VCaP (cell line): ENCODE data around the gene TUBB4B.

Source experiments
- H3K27ac ChIP-seq: fragments of 450-650 bp; 2 replicates; pipeline ENCODE4 v1.5.1; 2017
- TF ChIP-seq, protein P1 (sequence below): fragments of 450-650 bp; conservative IDR thresholded peaks from 2 replicates; pipeline ENCODE4 v1.5.1; 2017; ENCODE audit warnings: mild to moderate bottlenecking, moderate library complexity

Gene TUBB4B

DNA sequence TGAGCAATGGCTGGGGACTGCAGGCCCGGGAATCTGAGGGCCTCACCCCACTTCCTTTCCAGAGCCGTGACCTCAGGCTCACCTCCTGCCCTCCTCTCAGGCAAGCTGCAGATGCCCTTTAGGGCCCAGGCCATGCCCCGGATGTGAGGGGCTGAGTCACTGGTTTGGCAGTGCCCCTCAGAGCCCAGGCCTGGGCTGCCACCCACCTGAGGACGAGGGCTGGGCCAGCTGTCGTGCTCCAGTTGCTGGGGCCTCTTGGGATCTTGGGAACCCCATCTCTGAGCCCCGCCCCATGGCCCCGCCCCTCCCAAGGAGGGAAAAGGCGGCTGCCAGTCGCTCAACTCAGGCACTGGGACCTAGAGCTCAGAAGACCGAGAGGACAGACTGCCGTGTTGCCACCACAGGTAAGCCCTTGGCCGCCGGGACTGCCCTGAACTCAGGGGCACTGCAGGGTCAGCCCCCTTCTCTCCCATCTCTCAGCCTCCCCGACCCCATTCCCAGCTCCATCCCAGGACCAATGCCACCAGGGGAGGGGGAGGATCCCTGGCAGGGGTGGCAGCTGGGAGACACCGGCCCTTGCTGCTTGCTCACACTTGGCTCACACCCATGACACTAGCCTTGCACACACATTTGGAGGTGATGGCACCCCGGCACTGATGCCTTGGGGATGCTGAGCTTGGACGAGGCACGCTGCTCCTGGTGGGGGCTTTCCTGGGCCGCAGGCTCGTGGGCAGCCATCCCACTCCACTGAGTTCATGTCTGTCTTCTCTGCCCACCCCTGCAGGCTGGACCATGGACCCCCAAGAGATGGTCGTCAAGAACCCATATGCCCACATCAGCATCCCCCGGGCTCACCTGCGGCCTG is 16.0 kb upstream of the TUBB4B start, which contains the start of gene CYSRT1:
CYSRT1 (plus strand) TSS at position 345 of the 865 bp plus-strand sequence; CDS start at position 793, 448 bp downstream.
- H3K27ac ChIP-seq, result peak within 1 kb of the TSS; percentile 97
- TF ChIP-seq, protein P1, sequence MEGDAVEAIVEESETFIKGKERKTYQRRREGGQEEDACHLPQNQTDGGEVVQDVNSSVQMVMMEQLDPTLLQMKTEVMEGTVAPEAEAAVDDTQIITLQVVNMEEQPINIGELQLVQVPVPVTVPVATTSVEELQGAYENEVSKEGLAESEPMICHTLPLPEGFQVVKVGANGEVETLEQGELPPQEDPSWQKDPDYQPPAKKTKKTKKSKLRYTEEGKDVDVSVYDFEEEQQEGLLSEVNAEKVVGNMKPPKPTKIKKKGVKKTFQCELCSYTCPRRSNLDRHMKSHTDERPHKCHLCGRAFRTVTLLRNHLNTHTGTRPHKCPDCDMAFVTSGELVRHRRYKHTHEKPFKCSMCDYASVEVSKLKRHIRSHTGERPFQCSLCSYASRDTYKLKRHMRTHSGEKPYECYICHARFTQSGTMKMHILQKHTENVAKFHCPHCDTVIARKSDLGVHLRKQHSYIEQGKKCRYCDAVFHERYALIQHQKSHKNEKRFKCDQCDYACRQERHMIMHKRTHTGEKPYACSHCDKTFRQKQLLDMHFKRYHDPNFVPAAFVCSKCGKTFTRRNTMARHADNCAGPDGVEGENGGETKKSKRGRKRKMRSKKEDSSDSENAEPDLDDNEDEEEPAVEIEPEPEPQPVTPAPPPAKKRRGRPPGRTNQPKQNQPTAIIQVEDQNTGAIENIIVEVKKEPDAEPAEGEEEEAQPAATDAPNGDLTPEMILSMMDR, result no peak

DNA sequence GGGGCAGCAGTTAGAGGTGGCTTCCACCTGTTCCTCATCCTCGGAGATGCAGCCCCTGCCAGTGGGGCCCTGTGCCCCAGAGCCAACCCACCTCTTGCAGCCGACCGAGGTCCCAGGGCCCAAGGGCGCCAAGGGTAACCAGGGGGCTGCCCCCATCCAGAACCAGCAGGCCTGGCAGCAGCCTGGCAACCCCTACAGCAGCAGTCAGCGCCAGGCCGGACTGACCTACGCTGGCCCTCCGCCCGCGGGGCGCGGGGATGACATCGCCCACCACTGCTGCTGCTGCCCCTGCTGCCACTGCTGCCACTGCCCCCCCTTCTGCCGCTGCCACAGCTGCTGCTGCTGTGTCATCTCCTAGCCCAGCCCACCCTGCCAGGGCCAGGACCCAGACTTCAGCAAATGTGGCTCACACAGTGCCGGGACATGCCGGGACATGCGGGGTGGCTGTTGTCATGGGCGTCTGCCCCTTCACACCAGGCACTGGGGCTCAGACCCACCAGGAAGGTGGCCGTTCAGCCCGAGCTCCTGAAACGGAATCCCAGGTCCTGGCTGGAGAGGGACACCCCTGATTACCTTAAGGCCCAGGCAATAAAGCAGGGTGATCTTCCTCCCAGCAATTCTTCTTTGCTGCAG is 15.3 kb upstream of the TUBB4B start:
- TF ChIP-seq, protein P1, result no peak
- H3K27ac ChIP-seq, result peak overlapping the region; percentile 97

DNA sequence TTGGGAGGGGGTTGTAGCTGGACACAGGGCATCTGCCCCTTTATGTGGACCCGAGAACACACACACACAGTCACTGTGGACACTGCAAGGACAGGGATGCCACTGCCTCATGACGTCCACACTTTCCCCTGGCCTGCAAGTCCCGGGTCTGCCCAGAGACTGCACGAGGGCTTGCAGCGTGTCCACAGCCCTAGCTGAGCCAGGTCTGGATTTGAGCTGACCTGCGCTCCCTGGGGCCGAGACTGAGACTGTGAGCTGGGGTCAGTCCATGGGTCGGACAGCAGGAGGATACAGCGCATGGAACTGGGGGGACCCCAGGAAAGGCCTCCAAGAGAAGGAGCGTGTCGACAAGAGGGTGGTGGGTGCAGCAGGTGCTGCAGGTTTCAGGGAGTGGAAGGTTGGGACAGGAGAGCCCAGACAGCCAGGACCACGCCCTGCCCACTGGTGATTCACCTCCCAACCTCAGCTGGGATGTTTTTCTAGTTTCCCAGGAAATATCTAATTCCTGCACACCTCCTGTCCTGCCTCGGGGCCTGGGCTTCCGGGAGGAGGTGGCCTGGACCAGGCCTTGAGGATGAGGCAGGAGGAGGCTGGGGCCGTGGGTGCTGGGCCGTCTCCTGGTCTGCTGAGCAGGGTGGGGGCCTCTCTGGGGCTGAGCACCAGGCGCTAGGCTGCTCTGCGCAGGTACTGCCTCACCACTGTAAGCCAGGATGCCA is 14.6 kb upstream of the TUBB4B start:
- TF ChIP-seq, protein P1, result no peak
- H3K27ac ChIP-seq, result peak overlapping the region; percentile 97

DNA sequence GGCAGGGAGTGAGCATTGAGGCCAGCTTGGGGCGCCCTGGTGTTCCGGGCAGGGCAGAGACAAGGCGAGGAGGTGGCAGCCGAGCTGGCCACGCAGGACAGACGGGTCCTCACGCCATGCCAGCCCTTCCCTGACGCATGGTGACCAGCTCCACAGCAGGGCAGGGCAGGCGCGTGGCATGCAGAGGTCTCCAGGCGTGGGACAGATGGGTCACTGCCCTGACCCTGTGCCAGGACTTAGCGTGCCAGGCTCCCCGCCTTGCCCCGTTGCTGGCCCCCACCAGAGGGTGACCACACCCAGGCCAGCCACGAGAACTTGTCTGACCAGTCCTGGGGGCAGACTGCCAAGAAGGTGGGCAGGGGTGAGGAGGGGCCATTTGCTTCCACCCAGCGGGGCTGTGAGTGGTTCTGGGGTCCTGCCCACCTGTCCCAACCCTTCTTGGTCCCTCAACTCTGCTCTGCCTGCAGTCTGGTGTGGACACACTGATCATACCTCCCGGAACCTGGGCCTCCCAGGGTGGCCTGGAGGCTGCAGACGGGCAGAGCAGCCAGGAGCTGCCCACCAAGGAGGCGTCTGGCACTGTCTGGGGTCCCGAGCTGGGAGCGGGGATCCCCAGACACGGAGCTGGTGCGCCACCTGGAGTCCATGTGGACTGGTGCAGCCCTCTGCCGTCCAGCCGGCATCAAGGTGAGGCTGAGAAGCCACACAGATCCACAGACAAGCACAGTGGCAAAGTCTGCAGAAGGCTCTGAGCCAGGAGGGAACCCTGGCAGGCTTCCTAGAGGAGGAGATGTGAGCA is 13.8 kb upstream of the TUBB4B start, which contains the start of gene RNF224:
RNF224 (plus strand) TSS at position 449 of the 799 bp plus-strand sequence. CDS start 834 bp downstream, outside the sequence.
- TF ChIP-seq, protein P1, result peak; percentile 90

DNA sequence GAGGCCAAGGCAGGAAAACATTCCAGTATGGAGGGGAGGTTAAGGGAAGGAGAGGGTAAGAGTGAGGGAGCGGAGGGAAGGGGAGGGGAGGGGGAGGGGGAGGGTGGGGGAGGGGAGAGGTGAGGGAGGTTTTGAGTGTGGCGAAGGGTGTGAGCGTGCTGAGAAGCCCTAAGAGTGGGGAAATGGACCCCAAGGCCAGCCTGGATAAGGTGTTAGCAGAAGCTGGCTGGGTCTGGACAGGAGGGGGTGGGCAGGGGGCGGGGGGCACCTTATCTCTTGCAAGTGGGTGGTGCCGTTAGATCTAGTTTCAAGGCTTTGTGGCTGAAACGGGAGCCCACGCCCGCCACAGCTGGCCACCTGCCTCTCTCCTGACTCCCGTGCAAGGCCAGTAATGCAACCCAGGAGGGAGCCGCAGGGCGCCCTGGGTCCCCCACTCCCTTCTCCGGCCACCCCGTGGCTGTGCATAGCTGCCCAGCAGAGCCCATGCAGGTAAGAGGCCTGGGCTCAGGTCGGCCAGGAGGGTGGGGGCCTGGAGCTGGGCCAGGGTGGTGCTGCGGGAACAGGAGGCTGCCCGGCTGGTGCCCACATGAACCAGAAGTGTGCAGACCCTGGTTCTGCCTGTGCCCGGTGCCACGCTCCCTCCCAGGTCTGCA is 13.1 kb upstream of the TUBB4B start:
- TF ChIP-seq, protein P1, result no peak
- peak overlapping the region; percentile 97 for H3K27ac ChIP-seq

More for the DNA sequence above, 13.8 kb upstream of the TUBB4B start, which contains the start of gene RNF224:
- H3K27ac ChIP-seq, result peak within 1 kb of the TSS; percentile 97

DNA sequence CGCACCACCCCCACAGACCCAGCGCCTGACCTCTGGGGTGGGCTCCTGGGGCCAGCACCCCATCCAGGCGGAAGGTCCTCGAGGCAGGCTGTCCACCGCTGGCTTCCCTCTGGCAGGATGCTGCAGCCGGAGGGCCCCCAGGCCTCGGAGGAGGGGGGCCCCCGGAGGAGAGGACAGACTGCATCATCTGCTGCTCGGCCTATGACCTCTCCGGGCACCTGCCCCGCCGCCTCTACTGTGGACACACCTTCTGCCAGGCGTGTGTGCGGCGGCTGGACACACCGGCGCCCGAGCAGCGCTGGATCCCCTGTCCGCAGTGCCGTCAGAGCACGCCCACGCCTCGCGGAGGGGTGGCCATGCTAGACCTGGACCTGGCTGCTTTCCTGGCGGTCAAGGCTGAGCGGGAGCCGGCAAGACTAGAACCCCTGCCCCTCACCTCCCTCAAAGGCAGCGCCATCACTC is 12.6 kb upstream of the TUBB4B start:
- TF ChIP-seq, protein P1, result no peak
- H3K27ac ChIP-seq, result peak overlapping the region; percentile 97; the same call in 1 of the 2 replicates
